HG03135 (cell line): ENCODE results near the gene POGLUT2.

ENCODE experiments used
- ATAC-seq: cut with Tn5 transposase; IDR thresholded peaks from one replicate; pipeline ENCODE4 v1.9.1; 2021; ENCODE audit warnings: mild to moderate bottlenecking, moderate library complexity; ENCODE audit not compliant: unreplicated experiment

POGLUT2 gene

GRCh38 chr13:102770435-102770834 is 28.3 kb downstream of the POGLUT2 start:
- no peak for ATAC-seq

- no peak for ATAC-seq
Measured at GRCh38 chr13:102769679-102770078, 29.1 kb downstream of the POGLUT2 start.

- no peak for ATAC-seq
Measured at GRCh38 chr13:102768909-102769308, 29.9 kb downstream of the POGLUT2 start.

- no peak for ATAC-seq
Measured at GRCh38 chr13:102763741-102764140, 35.0 kb downstream of the POGLUT2 start.

- no peak for ATAC-seq
Measured at GRCh38 chr13:102761071-102761470, 37.7 kb downstream of the POGLUT2 start.

GRCh38 chr13:102758842-102759241 is 39.9 kb downstream of the POGLUT2 start:
- ATAC-seq: no peak

GRCh38 chr13:102757006-102757405 is 41.8 kb downstream of the POGLUT2 start:
- ATAC-seq: no peak

GRCh38 chr13:102751886-102752285 is 46.9 kb downstream of the POGLUT2 start:
- no peak for ATAC-seq

GRCh38 chr13:102742506-102742905 is 56.3 kb downstream of the POGLUT2 start:
- no peak for ATAC-seq

GRCh38 chr13:102742101-102742500 is 56.7 kb downstream of the POGLUT2 start:
- ATAC-seq: no peak
